ENCODE results near the gene MLLT10.

GRCh38 chr10:21593986-21594385 is 60.0 kb downstream of the MLLT10 start:
- TF ChIP-seq CTCF (IDR thresholded peaks at IDR 0.05 in 2 of 3, conservative IDR thresholded peaks at IDR 0.05 in 1 of 3; ENCODE audit: control insufficient read depth in 2 of 3, extremely low read depth in 1 of 3, insufficient read depth in 1 of 3, low read depth in 3 of 3, low read length in 3 of 3), result no peak
- TF ChIP-seq NFIC (IDR thresholded peaks at IDR 0.05; ENCODE audit: low read depth, low read length), result no peak
- no peak for TF ChIP-seq HDAC2 (IDR thresholded peaks at IDR 0.05)
- no peak for TF ChIP-seq ZNF274 (IDR thresholded peaks at IDR 0.05; ENCODE audit: insufficient read depth, insufficient read length)
- no peak for TF ChIP-seq SP1 (IDR thresholded peaks at IDR 0.05; ENCODE audit: low read depth, low read length)
- TF ChIP-seq POLR2A (IDR thresholded peaks at IDR 0.05; ENCODE audit: low read depth, low read length), result no peak
- no peak for TF ChIP-seq NR2F1 (conservative IDR thresholded peaks at IDR 0.05)
- TF ChIP-seq POLR2AphosphoS2 (IDR thresholded peaks at IDR 0.05; ENCODE audit: low read depth, low read length), result no peak
- no peak for TF ChIP-seq NRF1 (conservative IDR thresholded peaks at IDR 0.05; ENCODE audit: low read depth, low read length)
- TF ChIP-seq KDM1A (IDR thresholded peaks at IDR 0.05; ENCODE audit: borderline replicate concordance), result no peak
- TF ChIP-seq FOXK2 (IDR thresholded peaks at IDR 0.05), result no peak

All from GM12878 (cell line).